Adrenal gland (tissue), 5 donors: Measurements from ENCODE around the gene LCAT.

Experiments used
- CTCF ChIP-seq, 6 experiments: fragments of 450-650 bp in 4 of 6; fragments of 200-600 bp in 2 of 6; sonication (generic) in 1 of 6; IDR thresholded peaks; 1 replicate in 5 of 6; 2 replicates in 1 of 6; pipeline versions ENCODE4 v1.5.1 to v1.8.0; 2016 to 2021; ENCODE audit warnings: antibody characterized with exemption in 6 of 6, mild to moderate bottlenecking in 2 of 6, moderate library complexity in 1 of 6
- POLR2A ChIP-seq, 2 donors: fragments of 450-650 bp; IDR thresholded peaks; one replicate each; pipeline ENCODE4 v1.6.1; 2017; ENCODE audit warnings: antibody characterized with exemption in 2 of 2, mild to moderate bottlenecking in 2 of 2, moderate library complexity in 1 of 2
- donor health status: DM: no; HTN: no; CAD: no.

GRCh38 chr16:67931712-67932461, 12.0 kb downstream of the LCAT start, which contains the start of gene CTRL:
- no peak for TF ChIP-seq POLR2A (IDR thresholded peaks at IDR 0.05)
- TF ChIP-seq CTCF (IDR thresholded peaks at IDR 0.05), result no peak
